HG03565 (cell line): ENCODE data around the gene PDK2.

Experiments used
- ATAC-seq: cut with Tn5 transposase; IDR thresholded peaks from one replicate; pipeline ENCODE4 v1.9.1; 2021; ENCODE audit warnings: mild to moderate bottlenecking, moderate library complexity; ENCODE audit not compliant: unreplicated experiment

PDK2 gene

DNA sequence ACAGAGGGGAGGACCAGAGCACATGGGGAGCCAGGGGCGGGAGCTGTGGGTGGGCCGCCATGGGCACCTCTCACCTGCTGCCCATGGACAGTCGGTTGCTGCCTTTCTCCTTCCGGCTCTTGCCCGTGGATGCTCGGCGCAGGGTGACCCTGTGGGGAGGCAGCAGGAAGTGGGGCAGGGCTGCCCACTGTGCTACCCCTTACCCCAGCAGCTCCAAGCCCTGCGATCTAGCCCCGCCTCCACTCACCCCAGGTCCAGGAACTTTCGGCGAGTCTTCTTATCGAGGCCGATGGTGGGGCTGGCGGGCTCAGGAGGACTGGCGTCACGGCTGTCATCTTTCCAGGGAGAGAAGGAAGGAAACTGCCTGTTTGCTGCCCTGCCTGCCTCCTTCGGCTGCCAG, 20.6 kb downstream of the PDK2 start:
- ATAC-seq, result no peak

DNA sequence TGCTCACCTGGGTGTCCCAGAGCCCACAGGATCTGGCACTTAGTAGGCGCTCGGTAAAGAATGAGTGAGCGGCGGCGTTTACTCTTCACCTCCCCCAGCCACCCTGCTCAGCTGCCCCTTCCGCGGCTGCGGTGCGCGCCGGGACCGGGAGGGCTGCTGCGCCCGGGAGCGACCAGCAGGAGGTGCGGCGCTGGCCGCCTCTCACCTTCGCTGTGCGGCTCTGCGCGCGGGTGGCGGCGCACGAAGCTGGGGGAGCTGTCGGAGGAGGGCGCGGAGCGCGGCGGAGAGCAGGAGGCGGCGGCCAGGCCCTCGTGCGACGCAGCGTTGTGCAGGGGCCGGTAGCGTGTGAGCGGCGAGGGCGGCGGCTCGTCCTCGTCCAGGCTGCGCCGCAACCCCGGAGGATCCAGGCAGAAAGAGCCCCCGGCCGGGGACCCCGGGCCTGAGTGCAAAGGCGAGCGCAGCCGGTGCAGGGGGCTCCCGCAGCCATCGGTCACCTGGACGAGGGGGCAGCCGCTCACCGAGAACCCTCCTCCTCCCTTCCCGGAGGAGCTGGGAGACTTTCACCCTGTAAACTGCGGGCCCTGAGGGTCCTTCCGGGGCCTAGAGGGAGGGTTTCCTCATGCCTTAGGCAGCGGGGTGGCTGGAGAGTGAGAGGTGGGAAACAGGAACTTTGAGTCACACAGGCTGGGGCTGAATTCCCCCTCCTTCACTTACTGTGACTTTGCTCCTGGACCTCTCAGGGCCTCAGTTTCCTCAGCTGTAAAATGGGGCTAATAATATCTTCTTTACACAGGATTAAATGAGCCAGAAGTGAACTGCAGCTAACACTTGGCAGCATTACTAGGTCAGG, 22.3 kb downstream of the PDK2 start:
- no peak for ATAC-seq

DNA sequence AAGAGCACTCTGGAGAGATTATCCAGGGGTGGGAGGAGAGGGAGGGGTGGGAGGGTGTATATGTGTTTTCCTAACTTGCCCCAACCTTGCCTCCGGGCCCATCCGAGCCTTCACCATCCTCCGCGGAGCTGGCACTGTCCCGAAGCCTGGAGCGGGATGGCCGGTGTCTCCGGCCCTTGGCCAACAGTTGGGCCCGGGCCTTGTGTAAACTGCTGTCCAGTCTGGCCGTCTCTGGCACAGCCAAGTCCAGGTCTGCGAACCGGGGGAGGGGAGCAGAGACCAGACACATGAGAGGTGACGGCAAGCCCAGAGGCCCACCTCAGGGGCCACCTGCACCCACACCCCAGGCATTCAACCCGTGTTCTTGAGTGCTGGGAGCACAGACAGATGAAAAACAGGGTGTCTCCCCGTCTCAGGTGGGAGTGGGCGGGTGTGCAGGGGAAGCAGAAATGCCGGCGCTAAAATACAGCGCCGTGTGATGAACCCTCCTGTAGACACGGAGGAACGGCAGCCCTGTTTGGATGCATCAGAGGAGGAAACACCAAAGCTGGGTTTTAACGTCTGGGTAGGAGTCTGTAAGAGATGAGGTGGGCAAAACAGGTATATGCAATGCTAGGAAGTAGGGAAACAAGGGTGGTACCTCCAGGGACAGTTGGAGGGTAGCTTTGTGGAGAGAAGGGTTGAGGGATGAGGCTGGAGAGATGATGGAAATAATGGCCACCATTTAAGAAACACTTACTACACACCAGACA, 23.1 kb downstream of the PDK2 start:
- no peak for ATAC-seq

DNA sequence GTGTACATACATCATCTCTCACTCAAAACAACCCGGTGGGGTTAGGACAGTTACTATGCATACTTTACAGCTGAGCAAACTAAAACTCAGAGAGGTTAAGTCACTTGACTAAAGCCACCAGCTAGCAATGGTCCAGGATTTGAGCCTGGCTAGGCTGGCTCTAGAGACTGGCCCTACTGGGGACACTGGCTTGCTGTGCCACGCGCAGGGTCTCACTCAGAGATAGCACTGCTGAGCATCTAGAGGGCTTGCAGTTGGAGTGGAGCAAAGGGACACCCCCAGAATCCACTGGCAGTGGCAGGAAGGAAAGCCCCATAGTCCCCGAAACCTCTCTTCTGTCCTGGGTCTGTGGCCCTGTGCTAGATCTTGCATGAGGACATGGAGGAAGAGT, 23.7 kb downstream of the PDK2 start:
- ATAC-seq, result no peak

DNA sequence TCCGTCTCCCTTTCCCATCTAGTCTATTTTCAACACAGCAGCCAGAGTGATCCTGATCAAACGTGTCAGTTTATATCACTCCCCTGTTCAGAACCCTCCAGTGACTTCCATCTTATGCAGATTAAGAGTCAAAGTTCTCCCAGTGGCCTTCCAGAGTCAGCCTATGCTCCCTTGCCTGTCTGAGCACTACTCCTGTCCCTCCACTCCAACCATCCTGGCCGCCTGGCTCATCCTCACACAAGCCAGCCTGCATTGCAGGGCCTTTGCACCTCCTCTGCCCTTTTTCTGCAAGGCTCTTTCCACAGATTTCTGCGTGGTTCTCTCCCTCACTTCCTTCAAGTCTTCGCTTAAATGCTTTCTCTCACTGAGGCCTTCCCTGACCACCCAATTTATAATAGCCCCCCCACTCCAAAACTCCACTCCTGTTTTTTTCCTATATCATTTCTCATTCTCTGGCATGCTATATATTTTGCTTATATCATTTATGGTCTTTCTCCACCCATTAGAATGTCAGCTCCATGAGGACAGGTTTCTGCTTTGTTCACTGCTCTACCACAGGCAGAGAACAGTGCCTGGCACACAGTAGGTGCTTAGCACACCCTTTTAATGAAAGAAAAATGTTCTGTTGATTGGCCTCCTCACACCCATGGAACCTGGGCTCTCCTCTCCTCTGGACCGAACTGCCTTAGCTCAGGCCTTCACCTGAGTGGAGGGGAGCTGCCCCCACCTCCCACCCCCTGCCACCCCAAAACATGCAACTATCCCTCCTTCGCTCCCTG, 25.5 kb downstream of the PDK2 start:
- ATAC-seq, result no peak

DNA sequence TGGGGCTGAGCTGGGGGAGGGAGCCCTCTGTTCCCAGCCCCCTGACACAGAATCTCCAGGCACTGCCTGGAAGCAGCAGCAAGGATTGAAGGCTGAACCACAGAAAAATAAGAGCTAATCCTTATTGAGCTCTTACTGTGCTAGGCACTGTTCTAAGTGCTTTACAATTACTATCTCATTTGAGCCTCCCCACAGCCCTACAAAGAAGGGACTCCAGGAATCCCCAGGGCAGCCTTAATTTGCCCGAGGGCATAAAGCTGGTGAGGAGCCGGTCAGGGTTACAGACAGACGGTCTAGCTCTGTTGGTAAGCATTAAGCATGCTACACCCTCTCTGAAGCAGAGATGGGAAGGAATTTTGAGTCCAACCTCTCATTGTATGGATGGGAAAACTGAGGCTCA, 27.8 kb downstream of the PDK2 start:
- ATAC-seq, result no peak

DNA sequence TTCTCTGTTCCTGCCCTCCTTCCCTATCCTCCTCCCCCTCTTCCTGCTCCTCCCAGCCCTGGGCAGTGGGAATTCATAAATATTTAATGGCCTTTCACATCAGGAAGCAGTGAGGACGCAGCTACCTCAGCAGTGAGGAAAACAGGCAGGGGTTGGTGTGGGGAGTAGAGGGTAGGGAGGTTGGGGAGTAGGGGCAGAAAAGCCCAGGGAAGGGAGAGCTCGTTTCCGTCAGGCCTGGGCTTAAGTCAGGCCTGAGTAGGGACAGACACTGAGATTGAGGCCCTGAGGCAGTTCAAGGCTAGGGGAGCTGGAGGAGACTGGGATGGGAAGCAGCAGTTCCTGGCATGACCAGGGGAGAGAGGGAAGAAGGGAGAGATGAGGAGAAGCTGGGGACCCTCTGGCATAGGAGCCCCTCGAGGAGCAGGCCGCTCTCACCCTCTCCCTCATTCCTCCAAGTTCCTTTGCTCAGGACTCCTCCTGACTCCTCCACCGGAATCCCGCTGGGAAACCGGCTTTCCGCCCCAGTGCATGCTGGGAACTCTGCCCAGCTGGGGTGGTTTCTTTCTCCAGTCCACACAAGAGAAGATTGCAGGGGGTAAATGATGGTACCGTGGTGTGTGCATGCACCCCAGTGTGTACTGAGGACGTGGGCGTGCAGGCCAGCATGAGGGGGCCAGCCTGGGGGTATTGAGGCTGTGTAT, 28.6 kb downstream of the PDK2 start:
- no peak for ATAC-seq

DNA sequence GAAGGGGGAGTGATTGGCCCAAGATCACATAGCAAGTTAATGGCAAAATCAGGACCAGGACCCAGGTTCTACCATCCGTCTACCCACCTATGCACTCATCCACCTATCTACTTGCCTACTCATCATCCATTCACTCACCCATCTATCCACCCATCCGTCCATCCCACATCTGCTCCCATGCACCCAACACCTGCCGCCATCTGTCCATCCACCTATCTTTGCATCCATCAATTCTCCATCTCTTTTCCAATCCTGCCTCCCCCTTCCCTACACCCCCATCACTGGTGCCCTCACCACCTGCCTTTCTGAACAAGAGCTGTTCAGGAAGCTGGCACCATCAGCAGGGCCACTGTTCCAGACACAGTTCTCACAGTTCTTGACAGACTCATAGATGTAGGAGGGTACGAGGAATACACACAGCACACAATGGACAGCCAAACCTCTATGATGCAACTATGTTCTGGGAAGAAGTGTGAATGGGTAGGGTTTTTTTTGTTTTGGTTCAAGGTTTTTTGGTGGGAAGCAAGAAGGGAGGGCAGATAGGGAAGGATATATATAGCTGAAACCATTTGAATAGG, 30.4 kb downstream of the PDK2 start:
- ATAC-seq, result no peak

DNA sequence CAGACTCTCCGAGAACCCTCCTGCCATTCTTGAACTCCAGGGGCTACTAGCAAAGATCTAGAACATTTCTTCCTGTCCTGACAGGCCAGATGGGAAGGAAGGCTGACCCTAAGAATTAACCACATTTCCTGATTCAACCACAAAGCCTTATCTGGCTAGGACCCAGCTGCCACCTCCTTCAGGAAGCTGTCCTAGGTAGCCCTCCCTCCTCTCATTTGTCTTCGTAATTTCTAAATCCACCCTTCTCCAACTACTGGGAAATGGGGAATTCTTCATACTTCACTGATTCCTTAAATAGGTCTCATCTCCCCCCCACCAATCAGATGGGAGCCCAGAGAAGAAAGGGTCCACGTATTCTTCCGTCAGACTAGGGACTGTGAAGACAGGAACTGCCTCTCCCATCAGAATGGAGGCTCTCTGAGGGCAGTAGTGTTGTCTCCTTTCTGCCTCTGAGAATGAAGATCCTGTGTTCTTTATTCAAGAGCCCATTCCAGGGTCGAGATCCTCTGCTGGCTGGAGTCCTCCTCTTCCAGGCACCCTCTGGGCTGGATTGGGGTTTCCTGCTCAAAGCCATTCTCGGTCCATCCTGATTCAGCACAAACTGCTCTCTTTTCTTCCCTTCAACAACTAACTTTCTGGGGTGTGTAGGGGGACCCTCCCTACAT, 32.7 kb downstream of the PDK2 start:
- no peak for ATAC-seq

DNA sequence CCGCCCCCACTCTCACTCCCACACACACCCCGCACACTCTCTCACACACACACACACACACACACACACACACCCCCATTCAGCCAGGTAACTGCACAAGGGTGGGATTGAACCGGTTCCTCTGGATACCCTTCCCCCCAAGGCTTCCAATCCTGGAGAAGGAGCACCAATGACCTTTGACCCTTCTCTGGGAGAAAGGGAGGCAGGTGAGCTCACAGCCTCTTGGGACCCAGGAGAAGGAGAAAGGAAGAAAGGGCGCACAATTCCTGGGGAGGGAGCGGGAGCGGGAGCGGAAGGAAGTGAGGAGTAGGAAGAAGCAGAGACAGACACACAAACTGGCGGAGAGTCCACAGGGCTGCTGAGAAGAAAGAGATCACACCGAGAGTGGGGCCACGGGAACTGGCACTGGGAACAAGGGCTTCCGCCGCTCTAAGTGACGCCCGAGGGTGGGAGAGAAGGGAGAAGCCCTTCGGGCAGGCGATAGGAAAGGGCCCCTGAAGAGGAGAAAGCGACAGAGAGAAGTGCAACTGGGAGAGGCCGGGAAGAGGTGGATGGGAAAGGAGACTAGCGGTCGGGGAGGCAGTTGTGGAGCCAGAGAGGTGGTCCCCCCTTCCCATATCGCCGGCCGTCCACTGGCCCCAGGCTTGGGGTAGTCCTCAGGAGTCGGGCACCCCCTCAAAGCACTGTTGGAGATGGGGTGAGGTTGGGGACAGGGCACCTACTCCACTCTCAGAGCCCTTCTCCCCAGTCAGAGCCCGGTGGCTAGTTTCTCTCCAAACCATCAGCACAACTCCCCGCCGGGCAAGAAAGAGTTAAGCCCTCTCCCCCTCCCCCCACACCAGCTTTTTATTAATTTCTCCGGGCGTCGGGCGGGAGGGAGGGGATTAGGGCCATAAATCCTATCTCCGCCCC, 33.5 kb downstream of the PDK2 start:
- ATAC-seq, result no peak

DNA sequence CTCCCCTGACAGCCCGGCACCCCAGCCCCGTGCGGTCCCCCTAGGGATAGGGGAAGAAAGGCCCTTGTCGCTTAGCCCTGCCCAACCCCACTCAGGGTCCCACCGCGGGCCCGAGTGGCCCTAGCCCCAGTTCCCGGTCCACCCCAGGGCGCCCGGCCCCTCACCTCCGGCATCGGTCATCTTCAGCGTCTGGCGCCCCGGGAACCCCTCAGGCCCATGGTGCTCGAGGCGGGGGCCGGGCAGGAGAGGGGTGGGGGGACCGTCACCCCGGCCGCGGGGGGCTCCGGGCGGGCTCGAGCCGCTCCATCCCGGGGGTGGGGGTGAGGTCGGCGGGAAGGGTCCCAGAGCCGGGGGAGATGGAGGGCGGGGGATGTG, 34.2 kb downstream of the PDK2 start:
- ATAC-seq, result no peak

DNA sequence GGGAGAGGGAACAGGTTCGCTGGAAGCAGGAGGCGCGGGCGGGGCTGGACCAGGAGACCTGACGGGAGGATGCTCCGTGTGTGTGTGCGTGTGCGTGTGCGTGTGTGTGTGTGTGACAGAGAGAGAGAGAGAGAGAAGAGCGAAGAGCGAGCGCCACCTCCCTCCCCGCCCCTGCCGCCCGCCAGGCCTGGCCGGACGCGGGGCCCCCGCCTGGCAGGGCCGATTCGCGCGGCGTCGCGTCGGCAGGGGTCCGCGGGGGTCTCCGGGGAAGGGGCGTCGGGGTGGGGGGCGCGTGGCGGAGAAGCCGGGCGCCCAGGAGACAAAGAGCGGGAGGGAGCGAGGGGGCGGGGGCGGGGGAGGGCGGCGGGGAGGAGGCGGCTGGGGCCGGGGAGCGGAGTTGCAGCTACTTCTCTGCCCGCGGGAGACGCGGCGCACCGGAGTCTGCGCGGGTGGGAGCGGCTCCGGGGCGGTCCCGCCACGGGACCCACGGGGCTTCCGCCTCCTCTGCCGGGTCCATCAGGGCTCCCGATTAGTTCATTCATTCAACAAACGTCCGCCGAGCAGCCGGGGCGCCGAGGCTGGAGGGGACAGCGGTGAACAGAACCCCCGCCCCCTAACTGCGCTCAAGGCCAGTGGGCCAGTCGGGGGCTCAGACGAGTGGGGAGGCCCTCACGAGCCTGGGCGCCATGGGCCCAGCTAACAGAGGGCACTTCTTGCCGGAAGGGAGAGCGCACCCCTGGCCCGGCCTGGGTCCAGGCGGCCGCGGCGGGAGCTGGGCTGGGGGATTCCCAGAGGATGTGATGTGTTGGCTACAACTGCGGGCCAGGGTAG, 34.8 kb downstream of the PDK2 start, which contains the start of gene SAMD14:
Gene SAMD14 (minus strand): TSS at position 433 of the 831 bp plus-strand sequence. CDS start 5,201 bp downstream, outside the sequence.
- no peak for ATAC-seq

DNA sequence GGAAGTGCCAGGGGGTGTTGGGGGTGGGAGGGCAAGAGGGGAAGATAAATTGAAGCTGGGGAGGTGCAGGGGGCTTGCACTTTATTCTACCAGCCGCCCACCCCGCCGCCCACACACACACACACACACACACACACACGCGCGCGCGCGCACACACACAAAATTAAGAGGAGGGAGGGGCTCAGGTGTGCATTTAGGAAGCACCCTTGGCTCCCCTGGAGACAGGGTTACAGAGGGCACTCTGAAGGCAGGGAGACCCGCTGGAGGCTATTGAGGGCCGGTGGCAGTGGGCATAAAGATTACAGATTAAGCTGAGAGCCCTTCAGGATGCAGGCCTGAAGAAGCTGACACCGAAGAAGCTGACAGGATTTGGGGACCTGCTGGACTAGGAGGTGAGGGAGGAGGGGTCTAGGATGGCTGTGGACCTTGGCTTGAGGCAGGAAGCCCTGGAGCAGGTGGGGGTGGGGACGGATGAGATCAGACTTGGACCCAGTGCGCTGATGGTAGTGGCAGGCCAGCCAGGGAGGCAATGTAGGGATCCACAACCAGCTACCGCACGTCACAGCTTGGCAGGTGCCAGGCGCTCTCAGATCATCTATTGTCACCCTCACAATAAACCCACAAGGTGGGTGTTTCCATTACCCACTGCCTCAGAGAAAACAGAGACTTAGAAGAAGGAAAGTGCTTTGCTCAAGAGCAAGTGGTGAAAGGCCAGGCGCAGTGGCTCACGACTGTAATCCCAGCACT, 35.6 kb downstream of the PDK2 start:
- no peak for ATAC-seq

DNA sequence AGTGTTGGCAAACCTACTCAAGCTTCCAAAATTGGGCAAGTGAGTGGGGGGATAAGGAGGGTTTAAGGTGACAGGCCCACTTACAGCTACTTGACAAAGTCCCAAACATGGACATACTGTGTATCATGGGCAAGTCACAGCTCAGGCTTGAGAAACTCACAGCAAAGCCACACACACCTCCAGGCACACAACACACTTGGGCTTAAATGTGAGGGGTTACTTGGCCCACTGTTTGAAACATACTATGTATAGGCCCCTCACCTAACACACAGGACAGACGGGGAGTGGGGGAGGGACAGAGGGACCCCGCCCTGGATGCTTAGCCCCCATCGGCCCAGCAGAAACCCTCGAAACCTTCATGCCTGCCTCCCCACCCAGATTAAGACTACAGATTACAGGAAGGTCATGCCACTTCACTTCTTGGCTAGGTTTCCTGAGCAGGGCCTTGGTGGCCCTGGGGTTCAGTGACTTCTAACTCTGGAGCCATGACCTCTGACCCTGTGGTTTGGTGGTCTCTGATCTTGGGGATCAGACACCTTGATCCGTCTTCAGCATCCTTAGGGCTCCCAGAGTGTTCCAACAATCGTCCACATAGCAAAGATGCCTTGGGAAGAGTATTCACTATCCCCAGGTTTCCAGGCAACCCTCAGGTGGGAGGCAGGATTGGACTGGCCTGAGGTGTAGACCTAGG, 37.1 kb downstream of the PDK2 start:
- no peak for ATAC-seq

DNA sequence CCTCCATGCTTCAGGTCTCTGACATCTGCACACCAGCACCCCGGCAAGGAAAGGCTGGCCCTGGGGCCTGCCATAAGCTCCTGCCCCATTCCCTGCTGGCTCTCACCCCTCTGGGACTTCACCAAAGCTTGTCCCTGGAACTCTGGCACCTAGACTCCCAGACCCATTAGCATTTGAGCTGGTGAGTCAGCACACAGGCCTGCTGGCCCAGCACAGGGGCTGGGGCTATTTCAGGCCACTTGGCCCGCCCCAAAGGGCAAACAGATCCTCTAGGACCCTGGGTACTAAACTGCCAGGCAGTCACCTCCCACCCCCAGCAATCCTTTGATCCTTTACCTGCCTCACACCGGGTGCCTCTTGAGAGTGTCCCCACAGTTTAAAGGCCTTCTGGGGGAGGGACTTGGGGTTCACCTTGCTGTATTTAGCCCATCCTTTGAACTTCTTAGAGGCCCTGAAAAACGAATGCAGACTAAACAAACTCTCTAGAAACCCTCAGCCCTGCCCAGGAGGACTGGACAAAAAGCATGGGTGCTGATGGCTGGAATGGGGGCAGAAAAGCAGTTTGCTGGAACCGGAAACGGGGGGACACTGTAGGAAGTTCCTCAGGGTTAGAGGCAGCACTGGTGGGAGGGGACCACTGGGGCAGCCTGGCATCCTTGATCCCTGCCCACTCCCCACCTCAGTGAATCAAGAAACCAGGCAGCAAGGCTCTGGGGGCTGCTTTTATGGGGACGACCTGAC, 38.0 kb downstream of the PDK2 start:
- ATAC-seq, result no peak

DNA sequence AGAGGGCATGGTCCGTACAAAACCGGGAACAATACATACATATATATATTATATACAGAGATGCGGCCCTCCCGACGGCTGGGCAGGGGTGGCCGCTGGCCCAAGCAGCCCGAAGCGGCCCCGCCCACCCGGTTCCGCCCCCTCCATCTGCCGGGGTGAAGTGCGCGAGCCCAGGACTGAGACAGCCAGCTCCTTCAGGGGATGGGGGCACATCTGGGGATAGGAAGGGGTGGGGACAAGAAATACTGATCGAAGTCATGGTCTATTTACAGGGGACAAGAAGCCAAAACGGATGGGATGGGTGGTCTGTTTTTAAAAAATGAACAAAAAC, 38.6 kb downstream of the PDK2 start:
- ATAC-seq, result no peak
